Brain pericyte (primary cell): Measurements from ENCODE around the gene LRRC9.

Source experiments
- DNase-seq: peaks from one replicate; pipeline ENCODE4 v3.0.0-alpha.2; 2012; ENCODE audit warnings: low read depth, low spot score

The LRRC9 gene

GRCh38 chr14:60107477-60107876 lies 187.5 kb downstream of the LRRC9 start:
- no peak for DNase-seq

- no peak for DNase-seq
Measured at GRCh38 chr14:60111732-60112131, 191.8 kb downstream of the LRRC9 start.
